Endothelial cell of umbilical vein (primary cell): ENCODE results near the gene GLRX5. TPM values are rescaled to one million over a fixed set of nuclear protein-coding genes. Genes with fewer than 3 reads are reported as not detected.
"Not testable (repeated sequence)": the region's sequence is repeated elsewhere in the genome, so short reads cannot be mapped to it uniquely, and the experiment has no call there.

Source experiments
- BruUV-seq: library from RNA; stranded (reverse); fragments of 400-500 nt; replicated peaks from 2 replicates; lab custom pipeline; 2021; lab: Mats Ljungman, UMichigan
- CTCF ChIA-PET: fragments of 300-600, 350-600 bp; sonication (Branson Sonifier 250); formaldehyde crosslinking; loops from one replicate; lab custom pipeline; 2021; ENCODE audit warnings: antibody characterized with exemption, inconsistent platforms; lab: Charles Lee
- POLR2A ChIA-PET: fragments of 300-600, 350-600 bp; sonication (Branson Sonifier 250); formaldehyde crosslinking; loops from one replicate; lab custom pipeline; 2021; ENCODE audit warnings: antibody characterized with exemption, inconsistent platforms; lab: Charles Lee
- DNase-seq: peaks from one replicate; pipeline ENCODE4 v3.0.0-alpha.2; 2011; ENCODE audit warnings: low read depth, low spot score
- FAIRE-seq: peaks from 2 replicates; lab custom pipeline; 2011; peaks lifted over from hg19 to GRCh38; lab: Jason Lieb, UNC
- H2AFZ ChIP-seq: 2 replicates; pipeline ENCODE4 v1.6.0; 2012; ENCODE audit warnings: low read depth, low read length, control low read depth, inconsistent platforms
- H3K27ac ChIP-seq: 2 replicates; pipeline ENCODE4 v1.5.1; 2011; ENCODE audit warnings: low read depth, mild to moderate bottlenecking, control low read depth, low read length, moderate library complexity; ENCODE audit not compliant: insufficient read depth
- H3K27me3 ChIP-seq, 2 experiments: 2 replicates each; pipeline versions ENCODE4 v1.6.0 to v1.6.1; 2011; ENCODE audit warnings: low read length in 2 of 2, mixed read lengths in 1 of 2; ENCODE audit not compliant: control insufficient read depth in 2 of 2, insufficient read depth in 2 of 2
- H3K36me3 ChIP-seq, 2 experiments: 2 replicates in 1 of 2; 3 replicates in 1 of 2; pipeline ENCODE4 v1.5.1; 2011; ENCODE audit warnings: low read length in 2 of 2, mild to moderate bottlenecking in 1 of 2, moderate library complexity in 1 of 2; ENCODE audit not compliant: control insufficient read depth in 2 of 2, insufficient read depth in 2 of 2; ENCODE audit errors: extremely low read depth in 1 of 2
- H3K4me1 ChIP-seq: 3 replicates; pipeline ENCODE4 v1.5.1; 2011; ENCODE audit warnings: mild to moderate bottlenecking, low read length; ENCODE audit not compliant: control insufficient read depth, insufficient read depth; ENCODE audit errors: extremely low read depth
- H3K4me2 ChIP-seq: 2 replicates; pipeline ENCODE4 v1.6.1; 2011; ENCODE audit warnings: low read length, control low read depth, mixed read lengths; ENCODE audit not compliant: insufficient read depth
- H3K4me3 ChIP-seq, 3 experiments: fragments of 200-600 bp in 1 of 3; sonication (generic), shearing (Covaris generic) in 1 of 3; replicated peaks in 1 of 3; 2 replicates each; pipeline ENCODE4 v1.5.1; 2011 to 2016; ENCODE audit warnings: control low read depth in 3 of 3, low read length in 3 of 3, mild to moderate bottlenecking in 2 of 3, inconsistent platforms in 1 of 3, low read depth in 1 of 3, moderate library complexity in 1 of 3; ENCODE audit not compliant: insufficient read depth in 1 of 3
- H3K79me2 ChIP-seq: 2 replicates; pipeline ENCODE4 v1.6.0; 2012; ENCODE audit warnings: low read length, inconsistent platforms; ENCODE audit not compliant: control insufficient read depth, insufficient read depth
- H3K9ac ChIP-seq: replicated peaks from 2 replicates; pipeline ENCODE3; 2011; ENCODE audit warnings: low read length, control low read depth; ENCODE audit not compliant: insufficient read depth; ENCODE audit errors: extremely low read depth
- H3K9me1 ChIP-seq: replicated peaks from 3 replicates; pipeline ENCODE4 v1.6.0; 2011; ENCODE audit warnings: mild to moderate bottlenecking, low read length; ENCODE audit not compliant: control insufficient read depth, insufficient read depth; ENCODE audit errors: extremely low read depth
- H3K9me3 ChIP-seq: replicated peaks from 2 replicates; pipeline ENCODE4 v1.5.1; 2012; ENCODE audit warnings: low read length, inconsistent platforms; ENCODE audit not compliant: control insufficient read depth, insufficient read depth
- H4K20me1 ChIP-seq: replicated peaks from 2 replicates; pipeline ENCODE3; 2011; ENCODE audit warnings: mild to moderate bottlenecking, low read length; ENCODE audit not compliant: control insufficient read depth, insufficient read depth; ENCODE audit errors: extremely low read depth
- CTCF ChIP-seq, 2 donors: IDR thresholded peaks; 1 replicate in 1 of 2; 2 replicates in 1 of 2; pipeline ENCODE4 v1.5.1; 2011; ENCODE audit warnings: low read length in 2 of 2, mild to moderate bottlenecking in 2 of 2, moderate library complexity in 2 of 2, control low read depth in 1 of 2, inconsistent platforms in 1 of 2, low read depth in 1 of 2; ENCODE audit not compliant: insufficient read depth in 1 of 2; ENCODE audit errors: extremely low read depth in 1 of 2
- EZH2 ChIP-seq: IDR thresholded peaks from 2 replicates; pipeline ENCODE4 v1.6.1; 2012; ENCODE audit warnings: borderline replicate concordance, low read depth, mild to moderate bottlenecking, moderate library complexity, low read length, inconsistent platforms; ENCODE audit not compliant: severe bottlenecking
- FOS ChIP-seq: IDR thresholded peaks from 2 replicates; pipeline ENCODE4 v1.6.1; 2011; ENCODE audit warnings: mild to moderate bottlenecking, low read length, moderate library complexity, borderline replicate concordance; ENCODE audit not compliant: insufficient read depth
- GATA2 ChIP-seq: IDR thresholded peaks from 2 replicates; pipeline ENCODE4 v1.7.0; 2011; ENCODE audit warnings: low read depth, mild to moderate bottlenecking, moderate library complexity, mixed read lengths, low read length; ENCODE audit not compliant: insufficient read length, insufficient read depth
- JUN ChIP-seq: IDR thresholded peaks from 2 replicates; pipeline ENCODE4 v1.6.1; 2011; ENCODE audit warnings: borderline replicate concordance, low read depth; ENCODE audit not compliant: insufficient read length, insufficient read depth
- MAX ChIP-seq: IDR thresholded peaks from 2 replicates; pipeline ENCODE4 v1.6.1; 2011; ENCODE audit not compliant: insufficient read depth, insufficient read length
- MYC ChIP-seq: IDR thresholded peaks from one replicate; pipeline ENCODE4 v1.6.1; 2011; ENCODE audit warnings: mild to moderate bottlenecking, low read depth, low read length
- POLR2A ChIP-seq: IDR thresholded peaks from 2 replicates; pipeline ENCODE4 v1.6.1; 2012; ENCODE audit warnings: low read depth, mild to moderate bottlenecking, control low read depth, low read length
- POLR2AphosphoS5 ChIP-seq: IDR thresholded peaks from 2 replicates; pipeline ENCODE4 v1.6.1; 2012; ENCODE audit warnings: low read depth, mild to moderate bottlenecking, control low read depth, low read length, moderate library complexity; ENCODE audit not compliant: insufficient read depth
- dilution Hi-C: fragments of 300-500 bp; cut with MboI; formaldehyde crosslinking; loops from one replicate; pipeline ENCODE4 v1.15.0; 2019; ENCODE audit warnings: low sequenced_read_pairs; ENCODE audit not compliant: extremely low pct_ligation_motif_present
- intact Hi-C: fragments of 100-400 bp; cut with micrococcal nuclease; formaldehyde crosslinking; loops from one replicate; pipeline ENCODE4 v1.10.0; 2022
- polyA plus RNA-seq, 4 experiments: library from polyadenylated mRNA; depleted of rRNA in 3 of 4; stranded (reverse) in 3 of 4; unstranded in 1 of 4; fragments of >200 nt; gene quantifications; 2 replicates each; pipeline versions ENCODE4 v1.2.1 to v1.2.3, GENCODE V29; 2011 to 2012; ENCODE audit warnings: missing spikeins in 1 of 4
- total RNA-seq: library from RNA; stranded (reverse); gene quantifications from 2 replicates; pipeline ENCODE4 v1.2.3, GENCODE V29; 2021

GLRX5 gene
- total and polyA plus RNA-seq, 2 donors (not counting 3 experiments of a cell fraction or from before 2014, with no cell fraction given) = 42.6 to 52.0 TPM

- Histone ChIP-seq H3K79me2 (no peaks in the 10 kb centered on the region), H3K9ac (no peak overlapping the region), H3K27ac (no peak overlapping the region), H3K9me3 (no peaks in the 10 kb centered on the region), H3K9me1 (no peaks in the 10 kb centered on the region), H2AFZ (no peak overlapping the region), H3K4me1 (no peaks in the 10 kb centered on the region), H3K4me3 (no peak overlapping the region), H3K36me3 (no peaks in the 10 kb centered on the region), H3K27me3 (no peaks in the 10 kb centered on the region), H3K4me2 (no peak overlapping the region), H4K20me1 (no peaks in the 10 kb centered on the region)
- ChIA-PET POLR2A (no interaction called here), CTCF (no interaction called here)
- BruUV-seq = no TSS peak
- DNase-seq (no peak), FAIRE-seq (no peak)
- TF ChIP-seq CTCF (IDR thresholded peaks at IDR 0.05; ENCODE audit: extremely low read depth in 1 of 2, insufficient read depth in 1 of 2, low read depth in 1 of 2, low read length in 2 of 2) (no peak), MAX (no peak), POLR2A (no peak), FOS (no peak), EZH2 (no peak), GATA2 (no peak), POLR2AphosphoS5 (no peak), MYC (no peak), JUN (no peak)
- dilution Hi-C loops (no loop called here), intact Hi-C loops (no loop called here)
Measured at GRCh38 chr14:95585953-95586620, 51.2 kb downstream of the GLRX5 start.

- POLR2A ChIA-PET = interaction anchor here (0.6 kb wide), 1 partner anchor 26 kb away, joined by 4 read pairs; no protein-coding TSS in a partner anchor
- H3K4me2 ChIP-seq, H3K36me3 ChIP-seq, intact Hi-C loops, dilution Hi-C loops, H3K4me3 ChIP-seq, H4K20me1 ChIP-seq, H3K27me3 ChIP-seq, H3K4me1 ChIP-seq, BruUV-seq, H3K27ac ChIP-seq, H3K9ac ChIP-seq, H3K9me3 ChIP-seq, DNase-seq, H2AFZ ChIP-seq, H3K9me1 ChIP-seq, H3K79me2 ChIP-seq, FAIRE-seq: not testable (repeated sequence)
- CTCF ChIA-PET = interaction anchor here (2.4 kb wide), 1 partner anchor 183 kb away, joined by 8 read pairs; no protein-coding TSS in a partner anchor
Measured at GRCh38 chr14:95591182-95591581, 56.3 kb downstream of the GLRX5 start.
